DND-41 (cell line): ENCODE data around the gene C18orf63.

ENCODE experiments used
- CTCF ChIP-seq: IDR thresholded peaks from 2 replicates; pipeline ENCODE4 v1.5.1; 2012; ENCODE audit warnings: borderline replicate concordance, low read length, moderate library complexity, mild to moderate bottlenecking; ENCODE audit not compliant: poor library complexity, severe bottlenecking; ENCODE audit errors: extremely low read depth
- EZH2 ChIP-seq: IDR thresholded peaks from 3 replicates; pipeline ENCODE4 v1.6.1; 2012; ENCODE audit warnings: borderline replicate concordance, low read depth, mild to moderate bottlenecking, moderate library complexity, low read length, inconsistent platforms; ENCODE audit not compliant: severe bottlenecking

GRCh38 chr18:74375999-74376398 lies 60.4 kb downstream of the C18orf63 start:
- TF ChIP-seq CTCF: no peak
- no peak for TF ChIP-seq EZH2
